H9 (cell line): ENCODE data around the gene ANKRD16. TPM values are rescaled to one million over a fixed set of nuclear protein-coding genes. Genes with fewer than 3 reads are reported as not detected.

Experiments
- DNase-seq: peaks from one replicate; pipeline ENCODE4 v3.0.0-alpha.2; 2017
- H2AFZ ChIP-seq: one replicate; pipeline ENCODE4 v1.6.1; 2013; ENCODE audit warnings: mild to moderate bottlenecking, low read length, control low read depth, moderate library complexity
- H2AK5ac ChIP-seq: 2 replicates; pipeline ENCODE4 v1.6.1; 2013; ENCODE audit warnings: low read length, control low read depth, mixed read lengths; ENCODE audit not compliant: insufficient read length
- H2BK120ac ChIP-seq: one replicate; pipeline ENCODE4 v1.6.1; 2013; ENCODE audit warnings: low read depth, mild to moderate bottlenecking, low read length, control low read depth, inconsistent platforms; ENCODE audit not compliant: poor library complexity, severe bottlenecking
- H2BK12ac ChIP-seq: 2 replicates; pipeline ENCODE4 v1.6.1; 2013; ENCODE audit warnings: low read length, control low read depth, mixed read lengths, low read depth; ENCODE audit not compliant: insufficient read length
- H2BK15ac ChIP-seq: 2 replicates; pipeline ENCODE4 v1.6.1; 2013; ENCODE audit warnings: low read depth, low read length, control low read depth
- H2BK20ac ChIP-seq: one replicate; pipeline ENCODE4 v1.6.1; 2013; ENCODE audit warnings: low read depth, mild to moderate bottlenecking, low read length, control low read depth, inconsistent platforms; ENCODE audit not compliant: poor library complexity, severe bottlenecking
- H2BK5ac ChIP-seq: 2 replicates; pipeline ENCODE4 v1.6.1; 2013; ENCODE audit warnings: low read length, control low read depth, mixed read lengths; ENCODE audit not compliant: insufficient read length
- H3K14ac ChIP-seq: 2 replicates; pipeline ENCODE4 v1.6.1; 2013; ENCODE audit warnings: low read length, control low read depth; ENCODE audit not compliant: insufficient read depth
- H3K18ac ChIP-seq: 2 replicates; pipeline ENCODE4 v1.6.1; 2013; ENCODE audit warnings: low read depth, mild to moderate bottlenecking, mixed read lengths, low read length, control low read depth; ENCODE audit not compliant: insufficient read length
- H3K23ac ChIP-seq: 2 replicates; pipeline ENCODE4 v1.6.1; 2013; ENCODE audit warnings: low read length, control low read depth, mixed read lengths, low read depth; ENCODE audit not compliant: insufficient read length
- H3K23me2 ChIP-seq: 2 replicates; pipeline ENCODE4 v1.6.1; 2013; ENCODE audit warnings: low read depth, mild to moderate bottlenecking, mixed read lengths, low read length, control low read depth; ENCODE audit not compliant: insufficient read length, poor library complexity, severe bottlenecking
- H3K27ac ChIP-seq: 2 replicates; pipeline ENCODE4 v1.5.1; 2013; ENCODE audit warnings: low read length, control low read depth, mixed read lengths, low read depth; ENCODE audit not compliant: insufficient read length
- H3K27me3 ChIP-seq: 2 replicates; pipeline ENCODE4 v1.6.1; 2013; ENCODE audit warnings: low read length, control low read depth, inconsistent platforms; ENCODE audit not compliant: insufficient read depth
- H3K4ac ChIP-seq: 2 replicates; pipeline ENCODE4 v1.6.1; 2013; ENCODE audit warnings: low read depth, mild to moderate bottlenecking, control low read depth, inconsistent platforms, low read length, moderate library complexity
- H3K4me1 ChIP-seq: 2 replicates; pipeline ENCODE4 v1.6.1; 2013; ENCODE audit warnings: low read length, control low read depth, inconsistent platforms; ENCODE audit not compliant: insufficient read depth
- H3K4me2 ChIP-seq: 2 replicates; pipeline ENCODE4 v1.6.1; 2013; ENCODE audit warnings: low read length, control low read depth, mixed read lengths; ENCODE audit not compliant: insufficient read length, insufficient read depth
- H3K56ac ChIP-seq: 2 replicates; pipeline ENCODE4 v1.6.1; 2013; ENCODE audit warnings: low read depth, mild to moderate bottlenecking, mixed read lengths, low read length, control low read depth; ENCODE audit not compliant: insufficient read length
- H3K79me1 ChIP-seq: 2 replicates; pipeline ENCODE4 v1.6.1; 2013; ENCODE audit warnings: low read depth, mild to moderate bottlenecking, moderate library complexity, low read length, control low read depth, inconsistent platforms; ENCODE audit not compliant: insufficient read depth, poor library complexity, severe bottlenecking
- H3K79me2 ChIP-seq: 2 replicates; pipeline ENCODE4 v1.6.1; 2013; ENCODE audit warnings: low read length, control low read depth, inconsistent platforms; ENCODE audit not compliant: insufficient read depth
- H3K9ac ChIP-seq: 2 replicates; pipeline ENCODE4 v1.6.1; 2013; ENCODE audit warnings: low read length, control low read depth, mixed read lengths; ENCODE audit not compliant: insufficient read length; ENCODE audit errors: extremely low read depth
- H3K9me3 ChIP-seq: one replicate; pipeline ENCODE4 v1.6.1; 2013; ENCODE audit warnings: low read depth, low read length, inconsistent platforms; ENCODE audit not compliant: control insufficient read depth
- H3T11ph ChIP-seq: one replicate; pipeline ENCODE4 v1.6.1; 2013; ENCODE audit warnings: mild to moderate bottlenecking, low read length, control low read depth, inconsistent platforms
- H4K20me1 ChIP-seq: one replicate; pipeline ENCODE4 v1.6.1; 2013; ENCODE audit not compliant: control insufficient read depth, insufficient read length, insufficient read depth
- H4K5ac ChIP-seq: 2 replicates; pipeline ENCODE4 v1.6.1; 2013; ENCODE audit warnings: low read depth, mild to moderate bottlenecking, mixed read lengths, low read length, control low read depth; ENCODE audit not compliant: insufficient read length
- H4K8ac ChIP-seq: replicated peaks from 2 replicates; pipeline ENCODE4 v1.6.1; 2013; ENCODE audit warnings: low read length, control low read depth, mixed read lengths, low read depth; ENCODE audit not compliant: insufficient read length
- H4K91ac ChIP-seq: 2 replicates; pipeline ENCODE4 v1.6.1; 2013; ENCODE audit warnings: low read depth, mild to moderate bottlenecking, moderate library complexity, mixed read lengths, low read length, control low read depth; ENCODE audit not compliant: insufficient read length
- H3K27ac Mint-ChIP-seq, 3 experiments: 2 replicates in 2 of 3; 3 replicates in 1 of 3; pipeline ENCODE4 v1.8.0; 2020 to 2021; ENCODE audit warnings: mixed read lengths in 3 of 3, mild to moderate bottlenecking in 1 of 3, moderate library complexity in 1 of 3
- H3K27me3 Mint-ChIP-seq: 2 replicates; pipeline ENCODE4 v1.8.0; 2021; ENCODE audit warnings: low read depth, mild to moderate bottlenecking, moderate library complexity, mixed read lengths
- H3K36me3 Mint-ChIP-seq, 3 experiments: 2 replicates in 2 of 3; 3 replicates in 1 of 3; pipeline ENCODE4 v1.8.0; 2020 to 2021; ENCODE audit warnings: low read depth in 3 of 3, mixed read lengths in 3 of 3; ENCODE audit not compliant: insufficient read depth in 1 of 3
- H3K4me1 Mint-ChIP-seq, 2 experiments: 2 replicates each; pipeline ENCODE4 v1.8.0; 2020; ENCODE audit warnings: mixed read lengths in 2 of 2
- H3K4me3 Mint-ChIP-seq, 2 experiments: 2 replicates in 1 of 2; 3 replicates in 1 of 2; pipeline ENCODE4 v1.8.0; 2020 to 2021; ENCODE audit warnings: mild to moderate bottlenecking in 2 of 2, mixed read lengths in 2 of 2, moderate library complexity in 1 of 2
- H3K9me3 Mint-ChIP-seq, 2 experiments: 2 replicates in 1 of 2; 3 replicates in 1 of 2; pipeline ENCODE4 v1.8.0; 2020; ENCODE audit warnings: mild to moderate bottlenecking in 2 of 2, mixed read lengths in 2 of 2, moderate library complexity in 1 of 2
- CTCF ChIP-seq: fragments of 200-600 bp; sonication (generic); conservative IDR thresholded peaks from 3 replicates; pipeline ENCODE4 v1.8.0; 2021; ENCODE audit warnings: antibody characterized with exemption, mild to moderate bottlenecking
- WGBS: extraction: QIAGEN DNeasy Blood & Tissue Kit; methylation state at CpG from one replicate; pipeline ENCODE4 v1.1.7; 2013; ENCODE audit warnings: missing lambda C conversion rate, low lambda C conversion rate, mixed read lengths; ENCODE audit not compliant: insufficient read length; ENCODE audit errors: extremely low coverage; 5-methylcytosine and 5-hydroxymethylcytosine counted together
- total RNA-seq: library from RNA; stranded (reverse); gene quantifications from 2 replicates; pipeline ENCODE4 v1.2.1, GENCODE V29; 2021

ANKRD16 gene
- total RNA-seq, 1 experiment from 2014 or later, result 11.4 TPM

- TF ChIP-seq CTCF, result no peak
- Histone ChIP-seq H3K9me3 (no peaks in the 10 kb centered on the region), H3K27ac (no peak overlapping the region), H3K23me2 (peaks cover 4% of the 10 kb centered on the region), H2BK12ac (no peak overlapping the region), H4K91ac (no peak overlapping the region), H3T11ph (no peak overlapping the region), H3K9ac (no peak overlapping the region), H3K23ac (no peak overlapping the region), H2BK20ac (no peak overlapping the region), H3K79me2 (peaks cover 3% of the 10 kb centered on the region; the same call in 1 of the 2 replicates), H3K27me3 (no peaks in the 10 kb centered on the region), H4K20me1 (no peaks in the 10 kb centered on the region), H2AFZ (no peak overlapping the region), H4K8ac (no peak overlapping the region), H4K5ac (no peak overlapping the region), H3K4me2 (no peak overlapping the region), H3K4ac (no peak overlapping the region), H3K4me1 (no peaks in the 10 kb centered on the region), H2BK5ac (no peak overlapping the region), H3K56ac (no peak overlapping the region), H3K79me1 (no peaks in the 10 kb centered on the region), H2AK5ac (no peak overlapping the region), H3K18ac (no peak overlapping the region), H2BK15ac (no peak overlapping the region), H2BK120ac (no peak overlapping the region), H3K14ac (no peak overlapping the region)
- WGBS, result no CpG with 5 or more reads among the region's 4 CpGs
- peaks cover 3 to 6% (median 4%) of the 10 kb centered on the region in 3 experiments; a peak in 5 of 7 replicates for H3K36me3 Mint-ChIP-seq
- no peak overlapping the region for H3K4me3 Mint-ChIP-seq
- peaks cover 3% of the 10 kb centered on the region for H3K27me3 Mint-ChIP-seq
- no peak for DNase-seq
- peaks cover 9 to 11% of the 10 kb centered on the region in 2 experiments for H3K4me1 Mint-ChIP-seq
- H3K27ac Mint-ChIP-seq, result no peak overlapping the region
- H3K9me3 Mint-ChIP-seq, result no peaks in the 10 kb centered on the region; a peak in 1 of 5 replicates
Observed at GRCh38 chr10:5817322-5818047, 72.2 kb downstream of the ANKRD16 start.
